ENCODE results near the gene CLDN9.

CLDN9 gene

DNA sequence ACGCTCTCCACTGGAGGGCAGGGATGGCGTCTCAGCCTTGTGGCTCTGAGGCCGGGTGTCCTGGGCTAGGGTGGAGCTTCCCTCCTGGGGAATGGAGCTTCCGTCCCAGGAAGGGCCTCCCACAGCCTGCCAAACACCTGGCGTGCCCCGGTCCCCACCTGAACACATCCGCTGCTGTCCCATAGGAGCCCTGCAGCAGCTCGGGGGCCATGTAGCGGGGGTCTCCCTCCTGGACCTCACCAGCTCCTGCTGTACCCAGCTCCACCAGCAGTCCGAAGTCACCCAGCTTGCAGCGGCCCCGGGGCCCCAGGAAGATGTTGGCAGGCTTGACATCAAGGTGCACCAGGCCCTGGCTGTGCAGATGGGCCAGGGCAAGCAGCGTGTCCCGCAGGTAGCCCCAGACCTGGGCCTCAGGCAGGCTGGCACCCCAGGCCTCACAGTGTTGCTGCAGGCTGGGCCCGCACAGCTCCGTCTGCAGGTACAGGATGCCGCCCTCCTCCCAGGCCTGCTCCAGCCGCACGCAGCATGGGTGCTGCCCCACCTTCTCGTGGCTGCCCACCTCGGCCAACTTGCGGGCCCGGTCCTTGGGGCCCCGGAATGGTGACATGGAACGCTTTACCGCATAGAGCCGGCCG is 37.4 kb upstream of the CLDN9 start:
- no peak for FAIRE-seq

DNA sequence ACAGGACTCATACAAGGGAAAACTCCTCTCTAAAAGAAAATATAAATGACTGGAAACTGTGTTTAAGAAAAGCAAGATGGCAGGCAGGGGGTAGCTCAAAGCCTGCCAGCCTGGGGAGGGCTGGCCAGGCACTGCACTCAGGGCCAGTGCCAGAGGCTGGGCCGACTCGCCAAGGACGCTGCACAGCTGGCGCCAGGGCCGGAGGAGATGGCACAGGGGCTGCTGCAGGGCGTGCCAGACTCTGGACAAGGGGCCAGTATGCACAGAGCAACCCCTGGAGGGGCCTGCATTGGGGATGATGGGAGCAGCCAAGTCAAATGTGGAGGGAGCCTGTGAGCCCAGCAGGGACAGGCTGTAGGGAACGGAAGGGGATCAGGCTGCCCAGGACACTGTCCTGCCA is 36.5 kb upstream of the CLDN9 start:
- FAIRE-seq: no peak

DNA sequence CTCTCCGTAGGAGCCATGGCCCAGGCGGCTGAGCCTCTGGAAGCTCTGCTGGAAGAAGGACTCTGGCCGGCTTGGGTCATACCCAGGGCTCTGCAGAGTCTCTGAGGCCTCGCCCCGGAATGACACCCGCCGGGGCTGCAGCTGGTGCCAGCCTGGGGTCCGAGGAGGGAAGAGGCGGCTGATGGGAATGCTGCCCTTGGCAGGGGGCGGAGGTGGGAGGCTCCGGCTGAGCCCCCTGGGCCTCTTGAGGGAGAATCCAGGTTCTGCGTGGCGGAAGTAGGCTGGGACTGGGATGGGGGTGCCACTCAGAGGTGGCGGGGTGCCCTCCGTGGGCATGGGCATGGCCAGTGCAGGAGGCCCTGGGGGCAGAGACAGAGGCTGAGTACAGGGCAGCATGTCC is 36.0 kb upstream of the CLDN9 start:
- FAIRE-seq: no peak

DNA sequence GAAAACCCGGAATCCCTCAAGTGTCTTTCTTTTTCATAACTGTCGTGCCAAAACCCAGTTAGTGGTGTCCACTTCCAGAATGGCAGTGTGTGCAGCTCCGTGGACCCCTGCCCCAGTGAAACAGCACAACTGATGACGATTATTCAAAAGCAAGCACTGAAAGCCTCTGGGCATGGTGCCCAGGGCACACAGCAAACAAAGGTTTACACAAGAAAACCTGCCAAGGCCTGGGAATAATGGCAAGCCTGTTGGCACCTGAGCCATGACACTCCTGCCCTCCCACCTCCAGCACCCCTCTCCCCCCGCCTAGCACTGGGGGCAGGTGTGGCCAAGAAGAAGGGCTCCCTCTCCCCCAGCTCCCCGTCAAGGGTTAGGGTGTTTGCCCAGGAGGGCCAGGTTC is 35.3 kb upstream of the CLDN9 start:
- no peak for FAIRE-seq

DNA sequence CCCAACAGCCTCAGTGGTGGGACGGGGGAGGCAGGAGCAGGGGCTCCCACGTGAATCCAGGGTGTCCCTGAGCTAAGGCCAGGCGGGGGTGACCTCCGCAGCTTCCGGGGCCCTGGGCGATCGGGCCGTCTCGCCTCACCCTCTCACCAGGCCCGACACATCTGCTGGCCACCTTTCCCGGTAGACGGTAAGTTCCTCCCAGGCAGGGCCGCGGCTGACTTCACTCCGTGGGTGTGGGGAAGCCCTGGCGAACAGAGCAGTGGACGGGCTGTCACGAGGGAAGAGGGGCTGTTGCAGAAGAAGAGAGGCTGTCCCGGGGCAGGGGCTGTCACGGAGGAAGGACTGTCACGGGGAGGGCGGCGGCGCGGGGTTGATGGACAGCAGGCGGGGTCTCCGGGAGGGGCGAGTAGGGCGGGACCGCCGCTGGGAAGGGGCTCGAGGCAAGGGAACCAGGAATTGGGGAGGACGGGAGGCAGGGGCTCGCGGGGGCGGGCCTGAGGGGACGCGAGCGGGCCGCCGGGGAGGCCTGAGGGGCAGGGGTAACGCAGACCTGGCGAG is 33.0 kb upstream of the CLDN9 start:
- FAIRE-seq: no peak

DNA sequence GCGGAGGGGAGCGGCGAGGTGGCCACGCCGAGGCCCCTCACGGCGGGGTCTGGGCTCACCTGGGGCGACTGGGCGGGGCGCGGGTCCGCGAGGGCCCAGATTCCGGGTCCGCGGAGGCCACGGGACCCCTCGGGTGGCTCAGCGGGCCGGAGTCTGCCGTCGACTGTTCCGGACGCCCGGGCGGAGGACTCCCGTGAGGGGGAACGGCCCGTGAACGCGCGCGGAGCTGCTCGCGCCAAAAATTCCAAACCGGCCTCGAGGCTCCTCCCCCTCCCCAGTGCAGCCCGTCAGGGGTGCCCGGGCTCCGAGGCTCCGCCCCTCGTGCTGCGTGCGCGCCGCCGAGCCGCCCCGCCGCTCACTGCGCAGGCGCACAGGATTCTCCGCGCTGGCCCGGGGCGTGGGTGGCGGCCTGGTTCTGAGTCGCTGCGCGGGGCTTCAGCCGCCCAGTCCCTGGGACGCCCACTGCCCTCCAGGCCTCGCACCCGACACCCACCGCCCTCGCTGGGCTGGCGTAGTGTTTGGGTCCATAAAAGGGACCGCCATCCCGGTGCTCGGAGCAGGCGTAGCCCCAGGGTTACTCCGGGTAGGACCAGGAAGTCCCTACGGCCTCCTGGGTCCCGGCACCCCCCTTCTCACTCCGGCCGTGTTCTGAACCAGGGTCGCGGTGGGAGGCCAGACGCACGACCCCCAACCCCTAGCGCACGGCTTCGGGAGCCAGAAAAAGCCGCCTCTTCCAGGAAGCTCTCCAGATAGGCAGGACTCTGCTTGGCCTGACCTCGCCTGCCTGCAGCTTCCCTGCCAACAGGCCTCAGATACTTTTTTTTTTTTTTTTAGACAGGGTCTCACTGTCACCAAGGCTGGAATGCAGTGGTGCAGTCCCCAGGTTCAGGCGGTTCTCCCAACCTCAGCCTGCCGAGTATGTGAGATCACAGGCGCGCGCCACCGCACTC is 32.2 kb upstream of the CLDN9 start, which contains the start of gene PKMYT1:
TSS of gene PKMYT1 (minus strand) at position 220 of the 950 bp plus-strand sequence. CDS start 789 bp downstream, outside the sequence.
- FAIRE-seq: no peak

DNA sequence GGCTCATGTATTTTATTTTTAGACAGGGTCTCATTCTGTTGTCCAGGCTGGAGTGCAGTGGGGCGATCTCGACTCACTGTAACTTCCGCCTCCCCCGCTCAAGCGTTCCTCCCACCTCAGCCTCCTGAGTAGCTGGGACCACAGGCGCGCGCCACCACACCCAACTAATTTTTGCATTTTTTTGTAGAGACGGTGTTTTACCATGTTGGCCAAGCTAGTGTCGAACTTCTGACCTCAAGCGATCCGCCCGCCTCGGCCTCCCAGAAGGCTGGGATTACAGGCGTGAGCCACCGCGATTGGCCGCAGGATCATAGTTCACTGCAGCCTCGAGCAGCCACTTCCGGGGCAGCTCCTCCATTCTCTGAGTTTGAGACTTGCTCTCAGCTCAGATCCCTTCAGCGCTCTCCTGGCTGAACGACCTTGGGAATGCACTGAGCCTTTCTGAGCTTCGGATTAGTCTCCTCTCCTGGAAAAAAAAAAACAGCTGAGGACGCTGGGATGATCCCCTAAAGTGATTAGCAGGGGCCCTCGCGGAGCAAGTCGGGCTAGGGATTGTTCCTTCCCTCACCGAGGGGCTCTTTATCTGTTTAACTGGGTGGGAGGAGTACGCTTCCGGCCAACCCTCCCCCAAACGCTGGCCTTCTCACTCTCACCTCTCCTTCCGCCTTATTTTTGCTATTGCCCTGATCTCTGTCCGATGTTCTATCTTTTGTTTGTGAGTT is 31.4 kb upstream of the CLDN9 start:
- no peak for FAIRE-seq

DNA sequence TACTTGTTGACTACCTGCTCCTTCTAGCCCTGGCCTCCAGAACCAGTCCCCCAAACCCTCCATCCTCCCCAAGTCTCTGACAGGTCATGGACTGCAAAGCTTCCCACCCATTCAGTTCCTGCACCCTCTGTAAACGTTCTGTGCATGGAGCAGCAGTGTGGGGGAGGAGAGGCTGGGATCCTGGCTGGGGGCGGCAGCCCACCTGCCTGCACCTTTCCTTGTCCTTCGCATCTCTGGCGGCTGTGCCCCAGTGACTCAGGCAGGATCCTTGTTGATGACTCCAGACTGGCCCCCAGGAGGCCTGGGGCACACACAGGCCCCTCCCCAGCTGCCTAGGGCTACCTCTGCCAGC is 30.8 kb upstream of the CLDN9 start:
- no peak for FAIRE-seq

DNA sequence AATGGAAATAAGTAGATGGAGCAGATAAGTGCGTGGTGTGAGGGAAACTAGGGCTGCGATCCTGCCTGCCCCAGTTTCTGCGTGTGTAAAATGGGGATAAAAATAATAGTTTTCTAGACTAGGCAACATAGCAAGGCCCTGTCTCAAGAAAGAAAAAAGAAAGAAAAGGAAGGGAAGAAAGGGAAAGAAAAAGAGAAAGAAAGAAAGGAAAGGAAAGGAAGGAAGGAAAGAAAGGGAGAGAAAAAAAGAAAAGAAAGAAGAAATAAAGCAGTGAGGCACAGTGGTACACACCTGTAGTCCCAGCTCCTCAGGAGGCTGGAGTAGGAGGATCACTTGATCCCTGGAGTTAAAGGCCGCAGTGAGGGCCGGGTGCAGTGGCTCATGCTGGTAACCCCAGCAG is 30.3 kb upstream of the CLDN9 start:
- no peak for FAIRE-seq

DNA sequence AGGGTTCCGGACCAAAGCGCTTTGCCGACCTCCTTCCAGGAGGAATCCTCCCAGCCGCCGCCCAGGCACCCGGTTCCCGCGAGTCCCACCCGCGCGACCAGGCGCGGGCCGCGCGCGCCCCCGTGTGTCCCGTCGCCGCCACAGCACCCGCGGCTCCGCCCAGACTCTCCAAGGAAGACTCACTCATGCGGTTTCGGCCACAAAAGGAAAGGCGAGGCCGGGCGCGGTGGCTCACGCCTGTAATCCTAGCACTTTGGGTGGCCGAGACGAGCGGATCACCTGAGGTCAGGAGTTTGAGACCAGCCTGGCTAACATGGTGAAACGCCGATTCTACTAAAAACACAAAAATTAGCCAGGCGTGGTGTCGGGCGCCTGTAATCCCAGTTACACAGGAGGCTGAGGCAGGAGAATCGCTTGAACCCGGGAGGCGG is 29.0 kb upstream of the CLDN9 start:
- no peak for FAIRE-seq

DNA sequence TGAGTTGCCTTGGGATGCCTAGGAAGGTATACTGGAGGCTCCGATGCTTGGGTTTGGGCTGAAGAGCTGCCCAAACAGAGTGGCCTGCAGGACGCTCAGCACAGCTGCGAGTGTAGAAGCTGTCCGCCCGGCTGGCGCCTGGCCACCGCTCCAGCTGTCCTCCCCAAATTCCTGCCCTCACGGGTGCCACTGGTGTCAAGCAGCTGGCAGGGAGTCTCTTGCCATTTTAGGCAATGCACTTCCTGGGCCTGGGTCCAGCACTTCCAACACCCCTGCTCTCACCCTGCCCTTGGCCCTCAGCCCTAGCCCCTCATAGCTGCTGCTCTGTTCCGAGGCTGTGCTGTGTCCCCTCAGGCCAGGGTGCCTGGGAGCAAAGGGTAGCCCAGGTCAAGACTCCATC is 27.3 kb upstream of the CLDN9 start:
- no peak for FAIRE-seq

DNA sequence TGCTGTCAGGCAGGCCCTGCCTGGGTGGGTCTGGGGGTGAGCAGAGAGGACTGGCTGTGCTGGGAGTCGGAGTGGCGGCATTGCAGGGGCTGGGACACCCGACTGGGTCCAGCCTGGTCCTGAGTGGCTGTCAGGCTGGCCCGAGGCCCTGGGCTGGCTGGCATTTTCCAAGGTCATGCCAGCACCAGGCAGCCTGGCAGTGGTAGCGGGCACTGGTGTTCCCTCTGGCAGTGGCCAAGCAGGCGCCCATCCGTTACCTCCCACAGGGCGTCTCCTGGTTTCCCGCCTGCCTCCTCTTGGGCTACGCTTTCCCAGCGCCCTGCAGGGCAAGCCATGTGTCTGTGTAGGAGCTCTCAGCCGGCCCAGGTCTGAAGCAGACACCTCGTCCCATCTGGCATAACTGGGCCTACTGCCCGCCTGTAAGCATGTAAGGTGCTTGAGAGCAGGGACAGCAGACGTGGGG is 26.8 kb upstream of the CLDN9 start:
- no peak for FAIRE-seq

DNA sequence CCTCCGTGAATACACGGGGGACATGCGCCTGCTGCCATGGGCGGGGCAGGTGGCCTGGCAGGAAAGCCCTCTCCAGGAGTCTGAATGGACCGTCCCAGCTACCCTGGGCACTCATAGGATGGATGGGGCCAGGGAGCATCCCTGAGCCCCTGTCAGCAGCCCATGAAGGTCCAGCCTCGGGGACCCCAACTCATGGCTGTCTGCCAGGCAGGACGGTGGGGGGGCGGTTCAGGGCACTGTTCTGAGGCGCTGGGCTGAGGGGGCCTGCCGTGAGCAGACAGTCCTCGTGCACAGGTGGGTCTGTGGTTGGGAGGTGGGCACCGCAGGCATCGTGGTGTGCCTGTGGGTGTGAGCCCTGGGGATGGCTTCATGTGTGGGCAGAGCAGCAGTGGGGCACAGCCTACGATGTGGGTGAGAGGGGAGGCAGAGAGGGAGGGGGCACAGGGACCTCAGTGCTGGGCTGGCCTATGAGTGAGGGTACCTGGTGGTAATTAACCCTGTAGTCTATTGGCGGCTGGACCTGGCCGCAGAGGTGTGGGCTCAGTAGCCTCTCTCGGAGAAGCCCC is 26.0 kb upstream of the CLDN9 start:
- no peak for FAIRE-seq

DNA sequence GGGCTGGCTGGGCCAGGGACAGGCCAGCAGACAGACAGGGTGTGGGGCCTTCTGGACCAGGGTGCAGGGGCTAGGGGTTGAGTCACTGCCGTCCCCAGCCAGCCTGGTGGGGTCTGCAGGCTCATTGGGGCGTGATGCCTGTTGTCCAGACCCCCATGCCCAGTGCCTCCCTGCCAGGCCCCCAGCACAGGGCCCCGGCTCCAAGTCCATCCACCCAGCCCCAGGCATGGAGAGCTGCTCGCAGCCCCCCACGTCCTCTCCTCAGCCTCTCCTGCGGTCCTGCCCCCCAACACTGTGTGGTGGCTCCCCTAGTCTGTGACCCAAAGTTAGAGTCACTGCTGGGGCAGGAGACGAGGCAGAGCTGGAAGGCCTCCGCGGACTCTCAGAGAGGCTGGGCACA is 25.4 kb upstream of the CLDN9 start:
- FAIRE-seq: no peak

DNA sequence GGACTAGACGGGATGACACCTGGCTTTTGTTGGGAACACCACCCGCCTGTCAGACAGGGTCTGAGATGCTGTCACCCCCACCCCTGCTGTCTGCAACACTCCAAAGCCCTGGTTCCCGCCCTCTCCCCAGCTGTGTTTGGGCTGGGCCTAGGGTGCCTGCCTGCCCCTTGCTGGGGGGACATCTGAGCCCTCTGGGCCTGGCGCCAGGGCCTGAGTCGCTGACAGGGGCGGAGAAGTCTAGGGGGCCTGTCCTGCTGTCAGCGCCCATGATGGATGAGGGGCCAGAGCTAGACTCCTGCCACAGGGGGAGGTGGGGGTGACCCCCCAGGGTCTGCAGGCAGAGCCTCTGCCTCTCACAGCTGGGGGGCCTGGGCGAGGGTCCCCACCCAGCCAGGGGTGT is 24.9 kb upstream of the CLDN9 start:
- FAIRE-seq: no peak

DNA sequence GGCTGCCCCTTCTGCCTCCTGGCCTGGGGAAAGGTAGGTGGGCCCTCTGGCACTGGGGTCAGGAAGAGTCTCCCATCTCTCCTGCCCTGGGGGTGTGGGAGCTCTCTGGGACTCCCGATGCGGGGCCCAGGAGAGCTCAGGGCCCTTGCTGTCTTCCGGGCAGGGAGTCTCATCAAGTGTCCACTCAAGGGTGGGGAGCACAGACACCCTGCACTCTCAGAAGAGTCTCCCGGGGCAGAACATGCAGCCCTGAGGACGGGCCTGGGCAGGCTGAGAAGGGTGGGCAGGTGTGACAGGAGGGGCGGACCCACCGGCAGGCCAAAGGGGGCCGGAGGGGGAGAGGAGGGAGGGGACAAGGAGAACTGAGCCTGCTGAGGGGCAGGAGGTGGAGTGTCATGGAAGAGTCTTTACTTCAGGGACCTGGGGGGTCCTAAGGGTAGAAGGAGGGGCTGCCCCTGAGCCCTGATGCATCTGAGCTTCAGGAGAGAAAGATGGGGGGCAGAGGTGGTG is 24.1 kb upstream of the CLDN9 start:
- FAIRE-seq: no peak

DNA sequence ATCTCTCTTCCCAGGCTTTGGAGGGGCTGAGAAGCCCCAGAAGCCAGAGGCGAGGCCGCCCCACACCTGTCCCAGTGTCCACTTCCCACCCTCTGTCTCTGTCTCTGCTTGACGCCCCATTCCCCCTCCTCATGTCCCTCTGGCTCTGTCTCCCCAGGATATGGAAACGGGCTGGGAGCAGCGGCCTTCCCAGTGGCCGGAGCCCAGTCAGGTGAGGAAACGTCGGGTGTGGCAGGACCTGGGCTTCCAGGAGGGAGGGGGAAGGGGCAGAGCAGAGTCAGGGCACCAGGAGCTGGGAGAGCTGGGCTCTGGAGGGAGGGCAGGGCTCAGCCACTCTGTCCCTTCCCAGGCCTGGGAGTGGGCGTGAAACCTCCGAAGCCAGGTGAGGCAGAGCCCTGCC is 21.8 kb upstream of the CLDN9 start:
- FAIRE-seq: no peak

DNA sequence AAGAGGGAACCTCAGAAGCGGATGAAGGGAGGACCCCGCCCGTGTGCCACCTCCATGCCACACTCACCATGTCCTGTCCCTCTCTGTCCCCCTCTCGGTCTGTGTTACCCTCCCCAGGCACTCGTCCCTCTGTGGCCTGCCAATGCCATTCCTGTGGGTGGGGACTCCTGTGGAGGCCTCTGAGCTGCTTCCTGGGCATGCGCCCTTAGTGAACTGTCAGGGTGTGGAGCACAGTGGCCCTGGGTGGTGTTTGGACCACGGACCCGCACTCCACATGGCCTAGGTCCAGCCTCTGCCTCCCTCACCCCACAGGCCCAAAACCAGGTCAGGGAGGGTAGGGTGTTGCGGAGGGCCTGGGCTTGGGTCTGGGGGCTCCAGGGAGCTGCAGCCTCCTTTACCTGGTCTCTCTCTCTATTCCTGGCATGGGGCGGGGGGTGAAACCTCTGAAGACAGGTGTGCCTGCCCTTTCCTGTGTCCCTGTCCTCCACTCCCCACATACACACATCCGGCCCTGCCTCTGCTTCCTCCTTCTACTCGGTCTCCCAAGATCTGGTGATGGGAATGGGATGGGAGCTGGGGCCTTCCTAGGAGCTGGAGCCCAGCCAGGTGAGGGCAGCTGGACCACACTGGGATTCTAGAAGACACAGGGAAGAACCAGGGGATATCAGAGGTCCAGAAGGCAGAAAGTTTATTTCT is 21.0 kb upstream of the CLDN9 start:
- no peak for FAIRE-seq

DNA sequence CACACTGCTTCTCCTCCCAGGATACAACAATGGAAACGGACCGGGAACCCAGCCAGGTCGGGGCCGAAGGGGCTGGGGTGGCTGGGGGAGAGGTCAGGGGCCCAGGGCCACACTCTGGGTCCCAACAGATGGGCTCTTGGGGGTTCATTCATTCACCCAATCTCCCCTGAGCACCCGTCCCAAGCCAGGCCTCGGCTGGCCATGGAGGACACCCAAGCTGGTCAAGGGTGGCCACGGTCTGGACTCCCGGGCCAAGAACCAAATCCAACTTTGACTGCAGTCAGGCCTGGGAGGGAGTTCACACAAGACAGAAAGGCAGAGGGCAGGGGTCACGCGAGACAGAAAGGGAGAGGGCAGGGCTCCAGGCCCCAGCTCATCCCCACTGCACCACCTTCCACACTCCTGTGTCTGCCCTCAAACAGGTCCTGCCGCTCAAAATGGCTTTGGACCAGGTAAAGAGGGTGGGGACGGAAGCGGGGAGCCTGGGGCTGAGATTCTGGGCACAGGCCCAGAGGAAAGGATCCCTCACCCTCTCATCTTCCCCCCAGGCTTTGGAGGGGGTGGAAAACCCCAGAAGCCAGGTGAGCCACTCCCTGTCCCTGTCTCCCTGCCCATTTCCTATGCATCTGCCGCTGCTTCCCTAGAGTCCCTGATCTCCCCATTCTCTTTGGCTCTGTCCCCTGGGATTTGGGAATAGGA is 20.2 kb upstream of the CLDN9 start:
- no peak for FAIRE-seq

DNA sequence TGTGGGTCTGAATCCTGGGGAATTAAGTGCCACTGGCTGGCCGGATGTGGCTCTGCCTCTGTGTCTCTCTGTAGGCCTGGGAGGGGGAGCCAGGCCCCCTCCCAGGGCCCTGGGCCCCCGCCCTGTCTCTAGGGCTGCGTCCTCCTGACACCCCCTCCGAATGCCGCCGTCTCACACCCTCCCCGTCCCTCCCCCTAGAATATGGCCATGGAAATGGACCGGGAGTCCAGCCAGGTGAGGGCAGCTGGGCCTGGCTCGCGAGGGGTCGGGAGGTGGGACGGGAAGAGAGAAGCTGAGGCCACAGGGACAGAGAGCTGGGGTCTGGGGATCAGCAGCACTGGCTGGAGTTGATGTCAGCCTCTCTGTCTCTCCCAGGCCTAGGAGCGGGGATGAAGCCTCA is 16.4 kb upstream of the CLDN9 start:
- no peak for FAIRE-seq

DNA sequence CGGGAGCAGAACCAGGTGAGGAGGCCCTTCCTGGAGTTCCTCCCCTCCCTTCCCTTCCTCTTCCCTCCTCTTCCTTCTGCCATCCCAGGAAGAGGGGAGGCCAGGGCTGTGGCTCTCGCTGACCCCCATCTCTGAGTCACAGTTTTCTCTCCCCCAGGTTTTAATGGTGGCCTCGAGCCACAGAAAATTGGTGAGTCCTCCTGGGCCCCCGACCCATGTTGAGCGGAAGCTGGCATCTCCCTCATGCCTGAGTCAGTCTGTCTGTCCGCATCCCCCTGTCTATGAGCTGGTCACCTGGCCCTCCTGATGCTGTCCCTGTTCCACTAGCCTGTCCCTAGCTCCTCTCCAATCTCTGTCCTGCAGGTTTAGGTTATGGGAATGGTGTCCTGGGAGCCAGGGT is 12.8 kb upstream of the CLDN9 start:
- FAIRE-seq: no peak

All from islet of Langerhans (tissue), 1 donor.